Measurements from ENCODE around the gene COG5. TPM values are rescaled to one million over a fixed set of nuclear protein-coding genes. Genes with fewer than 3 reads are reported as not detected.

Gene COG5
- total RNA-seq, 2 experiments from 2014 or later = 29.2 to 30.7 TPM

- Mint-ChIP-seq H3K9me3 (peaks cover 4% of the 10 kb centered on the region), H3K27me3 (no peaks in the 10 kb centered on the region), H3K36me3 (ENCODE audit: low read depth) (peaks cover 5% of the 10 kb centered on the region), H3K4me3 (no peak overlapping the region), H3K4me1 (no peaks in the 10 kb centered on the region), H3K27ac (no peak overlapping the region)
- no peak for DNase-seq
- ChIA-PET CTCF (no interaction called here), POLR2A (no interaction called here)
Observed at GRCh38 chr7:107427462-107427861, 136.3 kb downstream of the COG5 start.

DNA sequence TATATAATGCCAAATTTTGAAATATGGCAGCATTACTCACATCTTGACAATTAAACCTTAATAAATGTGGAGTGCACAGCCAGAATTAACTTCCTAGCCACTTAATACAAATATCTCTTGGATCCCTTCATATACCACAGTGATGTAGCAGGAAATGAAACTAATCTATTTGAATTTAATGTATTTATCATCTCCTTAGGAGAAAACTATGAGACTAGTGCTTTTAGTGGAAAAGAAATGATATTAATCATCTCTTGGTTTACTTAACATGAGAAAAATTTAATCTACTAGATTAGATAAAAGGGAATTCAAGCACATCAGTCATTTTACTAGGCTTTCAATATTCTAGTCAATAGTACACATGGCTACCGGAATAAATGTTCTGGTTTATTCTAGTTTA lies 149.5 kb downstream of the COG5 start:
- Mint-ChIP-seq H3K36me3 (ENCODE audit: low read depth) (peaks cover 17% of the 10 kb centered on the region), H3K27me3 (no peaks in the 10 kb centered on the region), H3K4me3 (no peak overlapping the region), H3K9me3 (no peaks in the 10 kb centered on the region), H3K4me1 (no peaks in the 10 kb centered on the region), H3K27ac (no peak overlapping the region)
- ChIA-PET POLR2A (no interaction called here), CTCF (no interaction called here)
- no peak for DNase-seq

GRCh38 chr7:107408349-107408748 lies 155.4 kb downstream of the COG5 start:
- ChIA-PET POLR2A (no interaction called here), CTCF (no interaction called here)
- no peaks in the 10 kb centered on the region for H3K27me3 Mint-ChIP-seq
- H3K27ac Mint-ChIP-seq = no peak overlapping the region
- peaks cover 25% of the 10 kb centered on the region for H3K36me3 Mint-ChIP-seq (ENCODE audit: low read depth)
- no peak for DNase-seq
- no peak overlapping the region for H3K4me3 Mint-ChIP-seq
- no peaks in the 10 kb centered on the region for H3K9me3 Mint-ChIP-seq
- no peaks in the 10 kb centered on the region for H3K4me1 Mint-ChIP-seq

DNA sequence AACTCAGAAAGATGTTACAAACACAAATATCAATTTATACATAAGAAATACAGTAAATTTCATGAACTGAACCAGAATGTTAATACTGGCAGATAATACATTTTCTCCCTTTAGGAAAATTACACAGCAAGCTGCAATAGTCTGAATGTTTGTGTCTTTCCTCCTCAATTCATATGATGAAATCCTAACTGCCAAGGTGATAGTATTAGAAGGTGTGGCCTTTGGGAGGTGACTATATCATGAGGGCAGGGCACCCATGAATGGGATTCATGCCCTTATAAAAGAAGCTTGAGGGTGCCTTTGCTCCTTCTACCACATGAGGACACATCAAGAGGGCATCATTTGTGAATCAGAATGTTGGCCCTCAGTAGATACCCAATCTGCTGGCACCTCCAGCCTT lies 158.2 kb downstream of the COG5 start:
- Mint-ChIP-seq H3K9me3 (no peaks in the 10 kb centered on the region), H3K4me1 (no peaks in the 10 kb centered on the region), H3K27me3 (no peaks in the 10 kb centered on the region), H3K36me3 (ENCODE audit: low read depth) (peaks cover 16% of the 10 kb centered on the region), H3K4me3 (no peak overlapping the region), H3K27ac (no peak overlapping the region)
- ChIA-PET POLR2A (no interaction called here), CTCF (no interaction called here)
- DNase-seq = no peak

- ChIA-PET POLR2A (no interaction called here), CTCF (no interaction called here)
- Mint-ChIP-seq H3K4me1 (no peaks in the 10 kb centered on the region), H3K27me3 (no peaks in the 10 kb centered on the region), H3K9me3 (no peaks in the 10 kb centered on the region), H3K4me3 (no peak overlapping the region), H3K36me3 (ENCODE audit: low read depth) (peaks cover 14% of the 10 kb centered on the region), H3K27ac (no peak overlapping the region)
- no peak for DNase-seq
Observed at GRCh38 chr7:107404740-107405537, 158.8 kb downstream of the COG5 start.

- ChIA-PET CTCF (no interaction called here), POLR2A (no interaction called here)
- H3K36me3 Mint-ChIP-seq (ENCODE audit: low read depth) = peaks cover 3% of the 10 kb centered on the region
- no peak overlapping the region for H3K4me3 Mint-ChIP-seq
- no peaks in the 10 kb centered on the region for H3K9me3 Mint-ChIP-seq
- no peaks in the 10 kb centered on the region for H3K27me3 Mint-ChIP-seq
- no peaks in the 10 kb centered on the region for H3K4me1 Mint-ChIP-seq
- no peak overlapping the region for H3K27ac Mint-ChIP-seq
- no peak for DNase-seq
Observed at GRCh38 chr7:107398161-107398560, 165.6 kb downstream of the COG5 start.

DNA sequence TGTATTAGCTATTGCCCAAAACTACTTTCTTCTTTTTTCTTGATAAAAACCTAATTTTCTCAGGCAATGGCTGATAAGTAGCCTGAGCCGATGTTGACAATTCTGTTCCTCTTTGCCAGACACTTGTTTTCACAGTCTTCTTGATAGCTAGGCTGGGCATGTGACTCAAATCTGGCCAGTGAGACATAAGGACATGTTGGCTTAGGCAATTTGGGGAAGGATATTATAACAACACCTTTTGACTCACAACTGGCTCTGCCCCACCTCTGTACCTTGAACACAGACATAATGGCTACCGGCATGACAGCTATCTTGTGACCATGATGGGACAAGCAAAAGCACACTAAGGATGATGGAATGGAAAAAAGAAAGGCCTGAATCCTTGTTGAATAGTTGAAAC lies 166.7 kb downstream of the COG5 start:
- Mint-ChIP-seq H3K27ac (no peak overlapping the region), H3K4me1 (no peaks in the 10 kb centered on the region), H3K36me3 (ENCODE audit: low read depth) (peaks cover 3% of the 10 kb centered on the region), H3K27me3 (no peaks in the 10 kb centered on the region), H3K9me3 (no peaks in the 10 kb centered on the region), H3K4me3 (no peak overlapping the region)
- CTCF ChIA-PET = interaction anchor here (1.4 kb wide), 1 partner anchor 109 kb away, joined by 3 read pairs; no protein-coding TSS in a partner anchor
- POLR2A ChIA-PET = no interaction called here
- no peak for DNase-seq

GRCh38 chr7:107396081-107396480 lies 167.6 kb downstream of the COG5 start:
- POLR2A ChIA-PET = no interaction called here
- Mint-ChIP-seq H3K27ac (no peak overlapping the region), H3K9me3 (no peaks in the 10 kb centered on the region), H3K27me3 (no peaks in the 10 kb centered on the region), H3K36me3 (ENCODE audit: low read depth) (peaks cover 3% of the 10 kb centered on the region), H3K4me1 (no peaks in the 10 kb centered on the region), H3K4me3 (no peak overlapping the region)
- no peak for DNase-seq
- CTCF ChIA-PET = interaction anchor here (1.4 kb wide), 1 partner anchor 110 kb away, joined by 3 read pairs; no protein-coding TSS in a partner anchor

GRCh38 chr7:107394831-107395230 lies 168.9 kb downstream of the COG5 start:
- no peak overlapping the region for H3K27ac Mint-ChIP-seq
- ChIA-PET CTCF (no interaction called here), POLR2A (no interaction called here)
- no peaks in the 10 kb centered on the region for H3K27me3 Mint-ChIP-seq
- H3K4me1 Mint-ChIP-seq = no peaks in the 10 kb centered on the region
- H3K4me3 Mint-ChIP-seq = no peak overlapping the region
- no peak for DNase-seq
- no peaks in the 10 kb centered on the region for H3K9me3 Mint-ChIP-seq
- H3K36me3 Mint-ChIP-seq (ENCODE audit: low read depth) = peaks cover 3% of the 10 kb centered on the region

DNA sequence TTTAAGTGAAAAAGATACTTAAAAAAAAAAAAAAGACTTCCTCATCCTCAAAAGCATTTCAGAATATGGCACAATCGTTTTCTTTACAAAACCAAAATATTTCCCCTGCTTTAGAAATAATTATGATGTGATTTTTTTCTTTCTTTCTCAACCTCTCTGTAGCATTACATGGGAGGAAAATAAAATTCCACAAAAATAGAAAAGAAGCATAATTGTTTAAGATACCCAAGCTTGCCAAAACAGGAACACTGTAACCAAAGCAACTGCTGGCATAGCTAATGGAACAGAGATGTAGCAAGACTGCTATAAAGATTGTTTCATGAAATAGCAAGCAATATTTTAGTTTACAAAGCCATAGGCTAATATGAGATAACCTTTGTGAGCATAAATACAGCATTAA lies 169.4 kb downstream of the COG5 start:
- Mint-ChIP-seq H3K4me3 (no peak overlapping the region), H3K36me3 (ENCODE audit: low read depth) (peaks cover 1% of the 10 kb centered on the region), H3K9me3 (no peaks in the 10 kb centered on the region), H3K27ac (no peak overlapping the region), H3K27me3 (no peaks in the 10 kb centered on the region), H3K4me1 (no peaks in the 10 kb centered on the region)
- DNase-seq = no peak
- CTCF ChIA-PET = no interaction called here
- POLR2A ChIA-PET = no interaction called here

GRCh38 chr7:107392830-107393229 lies 170.9 kb downstream of the COG5 start:
- CTCF ChIA-PET = no interaction called here
- no peak for DNase-seq
- POLR2A ChIA-PET = no interaction called here

DNA sequence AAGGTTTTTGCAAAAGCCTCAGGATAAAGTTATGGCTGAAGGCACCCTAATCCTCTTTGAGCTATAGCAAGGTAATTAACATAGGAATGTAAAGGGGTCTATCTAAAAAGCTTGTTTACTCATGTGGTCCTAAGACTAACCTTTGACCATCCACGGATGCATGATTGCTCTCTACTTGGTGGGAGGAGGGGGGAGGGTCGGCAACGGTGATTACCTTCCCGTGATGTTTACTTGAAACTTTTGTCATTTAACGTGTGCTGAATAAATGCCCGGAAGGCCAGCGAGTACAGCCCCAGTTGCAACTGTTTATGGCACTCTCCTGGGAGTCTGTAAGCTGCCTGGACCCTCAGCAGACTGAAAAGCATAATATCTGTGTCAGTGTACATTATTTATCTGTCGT lies 172.8 kb downstream of the COG5 start:
- no peaks in the 10 kb centered on the region for H3K4me1 Mint-ChIP-seq
- no peaks in the 10 kb centered on the region for H3K9me3 Mint-ChIP-seq

More at GRCh38 chr7:107392830-107393229, 170.9 kb downstream of the COG5 start:
- H3K36me3 Mint-ChIP-seq (ENCODE audit: low read depth) = no peaks in the 10 kb centered on the region
- H3K4me1 Mint-ChIP-seq = no peaks in the 10 kb centered on the region
- H3K4me3 Mint-ChIP-seq = no peak overlapping the region
- no peaks in the 10 kb centered on the region for H3K27me3 Mint-ChIP-seq
- H3K9me3 Mint-ChIP-seq = no peaks in the 10 kb centered on the region
- H3K27ac Mint-ChIP-seq = no peak overlapping the region

GRCh38 chr7:107388604-107389003 lies 175.1 kb downstream of the COG5 start:
- no peak overlapping the region for H3K27ac Mint-ChIP-seq
- no peak for DNase-seq
- no peak overlapping the region for H3K4me3 Mint-ChIP-seq
- ChIA-PET CTCF (no interaction called here), POLR2A (no interaction called here)
- H3K27me3 Mint-ChIP-seq = no peaks in the 10 kb centered on the region
- peaks cover 2% of the 10 kb centered on the region for H3K36me3 Mint-ChIP-seq (ENCODE audit: low read depth)
- peaks cover 2% of the 10 kb centered on the region for H3K9me3 Mint-ChIP-seq
- no peaks in the 10 kb centered on the region for H3K4me1 Mint-ChIP-seq

More for the DNA sequence above, 172.8 kb downstream of the COG5 start:
- no peaks in the 10 kb centered on the region for H3K36me3 Mint-ChIP-seq (ENCODE audit: low read depth)
- ChIA-PET CTCF (no interaction called here), POLR2A (no interaction called here)
- DNase-seq = no peak
- H3K4me3 Mint-ChIP-seq = no peak overlapping the region
- no peaks in the 10 kb centered on the region for H3K27me3 Mint-ChIP-seq
- H3K27ac Mint-ChIP-seq = no peak overlapping the region

- peaks cover 2% of the 10 kb centered on the region for H3K36me3 Mint-ChIP-seq (ENCODE audit: low read depth)
- DNase-seq = no peak
- no peaks in the 10 kb centered on the region for H3K27me3 Mint-ChIP-seq
- peaks cover 2% of the 10 kb centered on the region for H3K9me3 Mint-ChIP-seq
- H3K4me1 Mint-ChIP-seq = no peaks in the 10 kb centered on the region
- ChIA-PET CTCF (no interaction called here), POLR2A (no interaction called here)
- no peak overlapping the region for H3K4me3 Mint-ChIP-seq
- no peak overlapping the region for H3K27ac Mint-ChIP-seq
Observed at GRCh38 chr7:107387573-107388219, 176.0 kb downstream of the COG5 start.
